Retinal pigment epithelial cell (primary cell): ENCODE results near the gene RAD9A.
"Not testable (repeated sequence)": the region's sequence is repeated elsewhere in the genome, so short reads cannot be mapped to it uniquely, and the experiment has no call there.

Source experiments
- DNase-seq: peaks from one replicate; pipeline ENCODE4 v3.0.0-alpha.2; 2010; ENCODE audit warnings: low read depth
- H3K4me3 ChIP-seq: 2 replicates; pipeline ENCODE4 v1.5.1; 2011; ENCODE audit warnings: mild to moderate bottlenecking, low read length, control low read depth, moderate library complexity
- CTCF ChIP-seq: conservative IDR thresholded peaks from 2 replicates; pipeline ENCODE4 v1.5.1; 2011; ENCODE audit warnings: low read depth, low read length, control low read depth, inconsistent platforms

RAD9A gene

GRCh38 chr11:67420147-67420645 is 28.4 kb downstream of the RAD9A start:
- no peak for DNase-seq
- TF ChIP-seq CTCF: no peak
- H3K4me3 ChIP-seq: peak overlapping the region; percentile 10

DNA sequence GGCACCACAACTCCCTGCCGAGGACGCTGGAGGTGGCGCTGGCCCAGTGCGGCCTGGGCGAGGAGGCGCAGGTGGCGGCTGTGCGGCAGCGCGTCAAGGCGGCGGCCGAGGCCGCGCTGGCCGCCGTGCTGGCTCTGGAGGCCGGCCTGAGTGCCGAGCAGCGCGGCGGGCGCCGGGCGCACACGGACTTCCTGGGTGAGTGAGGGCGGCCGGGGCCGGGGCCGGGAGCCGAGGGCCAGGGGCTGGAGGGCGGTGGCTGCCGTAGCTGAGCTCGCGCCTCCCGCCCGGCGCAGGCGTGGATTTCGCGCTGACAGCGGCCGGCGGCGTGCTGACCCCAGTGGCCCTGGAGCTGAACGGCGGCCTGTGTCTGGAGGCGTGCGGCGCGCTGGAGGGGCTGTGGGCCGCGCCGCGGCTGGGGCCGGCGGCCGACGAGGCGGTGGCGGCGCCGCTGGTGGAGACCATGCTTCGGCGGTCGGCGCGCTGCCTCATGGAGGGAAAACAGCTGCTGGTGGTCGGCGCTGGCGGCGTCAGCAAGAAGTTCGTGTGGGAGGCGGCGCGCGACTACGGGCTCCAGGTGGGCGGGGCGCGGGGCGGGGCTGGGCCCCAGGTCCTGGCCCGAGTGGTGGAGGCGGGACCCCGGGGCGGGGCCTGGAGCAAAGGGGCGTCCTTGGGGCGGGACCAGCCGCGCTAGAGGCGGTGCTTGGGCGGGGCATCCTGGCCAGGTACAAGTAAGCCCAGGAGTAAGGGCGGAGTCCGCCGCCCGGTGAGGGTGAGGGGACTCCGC is 29.1 kb downstream of the RAD9A start:
- DNase-seq: peak; percentile 46
- peak overlapping the region; percentile 10 for H3K4me3 ChIP-seq
- no peak for TF ChIP-seq CTCF

DNA sequence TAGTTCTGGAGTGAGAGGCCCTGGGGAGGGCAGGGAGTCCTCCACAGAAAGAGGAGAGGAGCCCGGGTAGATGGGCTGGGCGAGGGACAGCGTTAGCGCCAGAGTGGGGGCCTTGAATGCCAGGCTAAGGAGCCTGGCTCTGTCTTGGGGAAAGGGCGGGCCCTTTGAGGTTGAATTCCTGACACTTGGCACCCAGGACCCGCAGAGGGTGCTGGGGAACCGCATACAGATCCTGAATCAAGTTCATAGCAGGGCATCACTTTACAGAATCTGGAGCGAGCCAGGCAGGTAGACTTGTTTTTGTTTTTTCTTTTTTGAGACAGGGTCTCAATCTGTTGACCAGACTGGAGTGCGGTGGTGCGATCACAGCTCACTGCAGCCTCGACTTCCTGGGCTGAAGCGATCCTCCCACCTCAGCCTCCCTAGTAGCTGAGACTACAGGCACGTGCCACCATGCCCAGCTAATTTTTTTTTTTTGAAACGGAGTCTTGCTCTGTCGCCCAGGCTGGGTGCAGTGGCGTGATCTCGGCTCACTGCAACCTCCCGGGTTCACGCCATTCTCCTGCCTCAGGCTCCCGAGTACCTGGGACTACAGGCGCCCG is 29.7 kb downstream of the RAD9A start:
- no peak for DNase-seq
- TF ChIP-seq CTCF: no peak
- H3K4me3 ChIP-seq: no peak overlapping the region

DNA sequence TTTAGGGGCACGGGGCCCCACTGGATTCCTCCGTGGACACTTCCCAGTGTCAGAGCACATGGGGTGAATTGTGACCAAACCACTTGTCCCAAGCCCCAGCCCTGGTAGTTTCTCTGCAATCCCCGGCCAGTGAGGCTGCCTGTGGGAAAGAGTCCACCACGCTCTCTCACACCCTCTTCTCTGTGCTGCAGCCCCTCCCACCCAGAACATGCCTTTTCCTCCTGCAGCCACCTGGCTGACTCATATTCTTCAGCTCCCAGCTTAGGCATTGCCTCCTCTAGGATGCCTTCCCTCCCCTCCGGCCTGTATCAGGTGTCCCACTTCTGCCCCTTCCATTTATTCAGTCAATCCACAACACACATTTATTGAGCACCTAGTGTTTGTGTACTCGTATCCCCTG is 31.1 kb downstream of the RAD9A start:
- H3K4me3 ChIP-seq: no peak overlapping the region
- no peak for TF ChIP-seq CTCF
- no peak for DNase-seq

GRCh38 chr11:67423466-67423865 is 31.7 kb downstream of the RAD9A start:
- H3K4me3 ChIP-seq: no peak overlapping the region
- DNase-seq: no peak
- TF ChIP-seq CTCF: no peak

GRCh38 chr11:67423891-67424613 is 32.3 kb downstream of the RAD9A start:
- H3K4me3 ChIP-seq: no peak overlapping the region
- no peak for TF ChIP-seq CTCF
- DNase-seq: no peak

GRCh38 chr11:67427364-67427859 is 35.6 kb downstream of the RAD9A start:
- peak overlapping the region; percentile 63 for H3K4me3 ChIP-seq
- not testable (repeated sequence) for DNase-seq
